ENCODE results near the gene KCMF1.
"Not testable (repeated sequence)": the region's sequence is repeated elsewhere in the genome, so short reads cannot be mapped to it uniquely, and the experiment has no call there.

KCMF1 gene

DNA sequence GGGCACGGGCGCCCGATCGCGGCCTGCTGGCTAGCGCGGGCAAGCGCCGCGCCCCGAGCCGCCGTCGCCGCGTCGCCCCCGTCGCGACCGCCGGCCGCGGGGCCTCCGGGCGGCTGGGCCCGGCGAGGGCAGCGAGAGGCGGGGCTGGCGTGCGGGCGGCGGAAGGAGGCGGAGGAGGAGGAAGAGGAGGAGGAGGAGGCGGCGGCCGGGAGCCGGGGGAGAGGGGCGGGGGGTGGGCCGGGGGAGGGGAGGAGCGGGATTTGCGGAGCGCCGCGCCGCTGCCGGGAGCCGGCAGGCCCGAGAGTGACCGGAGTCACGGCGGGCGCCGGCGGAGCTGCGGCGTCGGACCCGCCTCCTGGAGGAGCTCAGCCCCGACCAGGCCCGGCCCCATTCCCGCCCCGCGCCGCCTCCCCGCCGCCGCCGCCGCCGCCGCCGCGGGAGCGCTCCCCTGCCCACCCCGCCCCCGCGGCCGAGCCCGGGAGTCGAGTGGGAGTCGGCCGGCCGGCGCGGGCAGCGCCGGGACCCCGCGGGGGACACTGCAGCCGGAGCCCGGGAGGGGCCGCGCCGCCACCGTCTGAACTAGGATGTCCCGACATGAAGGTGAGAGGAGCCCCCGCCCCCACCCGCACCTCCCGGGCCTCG is at the start of gene KCMF1:
Gene KCMF1, plus strand, starts transcription at position 294 of the 642 bp plus-strand sequence. Its CDS starts 291 bp downstream, at position 585.
- DNase-seq = peak; percentile 83

- DNase-seq = no peak
These were observed 48.0 kb upstream of the KCMF1 start for GRCh38 chr2:84923009-84923408.

- DNase-seq = no peak
These were observed 46.5 kb upstream of the KCMF1 start for GRCh38 chr2:84924173-84925106.

GRCh38 chr2:84925336-84925723 is 45.6 kb upstream of the KCMF1 start:
- no peak for DNase-seq

DNA sequence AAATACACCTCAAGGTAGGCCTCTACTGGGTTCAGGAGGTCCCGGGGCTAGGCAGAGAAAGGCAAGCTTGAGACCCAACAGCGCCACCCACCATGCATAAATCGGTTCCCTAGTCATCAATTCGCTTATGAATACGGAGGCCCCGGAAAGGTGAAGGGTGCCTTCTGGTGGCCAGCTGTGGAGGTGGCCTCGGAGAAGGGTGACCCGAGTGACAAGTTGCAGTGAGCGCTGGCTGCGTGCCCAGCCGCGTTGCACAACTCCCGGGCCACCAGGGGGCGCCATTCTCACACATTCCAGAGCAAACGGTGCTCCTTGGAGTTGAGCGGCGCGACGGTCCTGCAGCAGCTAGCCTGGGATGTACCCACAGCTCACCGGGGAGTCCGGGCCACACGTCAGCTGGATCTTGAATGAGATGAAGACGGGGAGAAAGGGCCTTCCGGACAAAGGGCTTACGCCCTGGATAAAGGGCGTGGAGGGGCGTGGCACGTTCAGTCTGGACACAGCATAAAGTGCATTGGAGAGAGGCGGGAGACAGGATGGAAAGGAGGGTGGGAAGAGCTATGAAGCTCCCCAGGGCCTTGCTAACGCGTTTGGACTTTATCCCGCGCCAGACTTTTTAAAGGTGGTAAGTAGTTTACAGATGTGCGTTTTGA is 45.1 kb upstream of the KCMF1 start:
- DNase-seq = peak; percentile 97

GRCh38 chr2:84927275-84927627 is 43.7 kb upstream of the KCMF1 start:
- no peak for DNase-seq

DNA sequence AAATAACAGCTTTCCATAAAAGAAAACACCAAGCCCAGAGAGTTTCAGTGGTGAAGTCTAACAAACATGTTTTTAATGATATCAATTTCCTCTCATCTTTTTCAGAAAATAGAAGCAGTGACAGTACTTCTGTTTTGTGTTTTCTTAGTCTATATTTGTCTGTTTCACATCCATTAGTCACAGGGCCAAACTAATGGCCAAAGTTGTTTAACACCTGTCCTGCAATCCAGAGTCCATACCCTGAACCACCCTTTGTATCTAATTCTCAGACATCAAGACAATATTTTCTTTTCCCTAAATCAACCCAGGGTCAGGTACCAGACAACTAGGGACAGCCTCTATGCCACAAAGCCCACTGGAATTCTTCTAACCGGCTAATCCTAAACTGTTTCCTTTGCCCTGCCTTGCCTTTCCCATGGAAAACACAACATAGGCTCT is 39.6 kb upstream of the KCMF1 start:
- DNase-seq = no peak

- no peak for DNase-seq
These were observed 32.6 kb upstream of the KCMF1 start for GRCh38 chr2:84938194-84938879.

- no peak for DNase-seq
These were observed 31.4 kb upstream of the KCMF1 start for GRCh38 chr2:84939426-84940087.

GRCh38 chr2:84940088-84940470 is 30.9 kb upstream of the KCMF1 start:
- no peak for DNase-seq

DNA sequence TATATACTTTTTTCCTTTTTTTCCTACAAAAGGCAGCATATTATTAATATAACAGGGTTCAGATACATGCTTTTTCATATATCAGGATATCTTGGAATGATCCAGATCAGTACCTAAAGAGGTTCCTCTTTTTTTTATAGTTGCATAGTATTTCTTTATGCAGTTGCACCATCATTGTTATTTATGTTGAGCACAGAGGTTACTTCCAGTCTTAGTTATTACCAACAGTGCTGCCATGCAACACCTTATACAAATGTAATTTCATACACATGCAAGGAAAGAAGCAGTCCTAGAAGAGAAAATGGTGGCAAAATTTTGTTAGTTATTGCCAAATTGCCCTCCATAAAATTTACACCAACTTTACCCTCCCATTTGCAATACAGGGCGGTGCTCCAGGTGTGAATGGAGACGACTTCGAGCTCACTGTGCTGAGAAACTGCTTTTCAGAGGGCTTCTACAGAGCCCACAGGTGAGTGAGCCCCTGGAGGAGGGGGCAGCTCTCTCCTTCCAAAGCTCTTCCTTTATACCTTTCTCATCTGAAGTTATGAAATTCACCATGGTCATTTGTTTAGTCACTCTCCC is 30.0 kb upstream of the KCMF1 start:
- DNase-seq = no peak

GRCh38 chr2:84942166-84942565 is 28.8 kb upstream of the KCMF1 start:
- no peak for DNase-seq

- no peak for DNase-seq
These were observed 28.0 kb upstream of the KCMF1 start for GRCh38 chr2:84942964-84943421.

- no peak for DNase-seq
These were observed 26.6 kb upstream of the KCMF1 start for GRCh38 chr2:84944295-84944909.

DNA sequence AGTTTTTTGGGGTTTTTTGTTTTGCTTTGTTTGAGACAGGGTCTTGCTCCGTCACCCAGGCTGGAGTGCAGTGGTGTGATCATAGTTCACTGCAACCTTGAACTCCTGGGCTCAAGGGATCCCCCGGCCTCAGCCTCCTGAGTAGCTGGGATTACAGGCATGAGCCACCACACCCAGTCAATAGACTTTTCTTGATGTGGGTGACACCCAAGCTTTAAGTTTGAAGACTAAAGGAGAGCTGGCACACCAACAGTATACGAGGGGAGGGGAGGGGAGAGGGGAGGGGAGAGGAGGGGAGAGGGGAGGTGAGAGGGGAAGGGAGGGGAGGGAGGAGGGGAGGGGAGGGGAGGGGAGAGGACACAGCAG is 25.1 kb upstream of the KCMF1 start:
- DNase-seq = not testable (repeated sequence)

GRCh38 chr2:84946204-84947009 is 24.6 kb upstream of the KCMF1 start:
- DNase-seq = no peak

- DNase-seq = no peak
These were observed 23.9 kb upstream of the KCMF1 start for GRCh38 chr2:84947010-84947593.

- DNase-seq = no peak
These were observed 17.4 kb upstream of the KCMF1 start for GRCh38 chr2:84953535-84953934.

- DNase-seq = no peak
These were observed 16.6 kb upstream of the KCMF1 start for GRCh38 chr2:84954329-84954728.

All from eye (tissue), 1 donor.